Smooth muscle cell of the coronary artery (primary cell): ENCODE results near the gene BRAF. TPM values are rescaled to one million over a fixed set of nuclear protein-coding genes. Genes with fewer than 3 reads are reported as not detected.

ENCODE experiments used
- total RNA-seq: library from RNA; depleted of rRNA; stranded (reverse); fragments of >200 nt; gene quantifications from 2 replicates; pipeline ENCODE4 v1.2.3, GENCODE V29; 2014; ENCODE audit warnings: low replicate concordance

The BRAF gene
- 12.4 and 22.6 TPM in 2 replicates for total RNA-seq

GRCh38 chr7:140924821-140925421 is at the start of gene BRAF:
Gene BRAF (minus strand): TSS chr7:140924929. CDS start chr7:140924703, 226 bp downstream.

GRCh38 chr7:140696680-140697446 is 227.9 kb downstream of the BRAF start, which contains the start of gene NDUFB2:
Gene NDUFB2 (plus strand): TSS chr7:140696708. CDS start chr7:140696745, 37 bp downstream.

GRCh38 chr7:140672382-140673062 is 252.2 kb downstream of the BRAF start, which contains the start of gene ADCK2:
Gene ADCK2 (plus strand): TSS chr7:140672945. CDS start chr7:140673331, 386 bp downstream.

Other genes starting within 250 kb of the BRAF start
- 60.3 and 148 TPM in 2 replicates for gene NDUFB2, start 228.2 kb downstream of the BRAF start, total RNA-seq
- 28.8 and 33.5 TPM in 2 replicates for gene MRPS33, start 90.0 kb upstream of the BRAF start, total RNA-seq
- 0.08 and 0.12 TPM in 2 replicates for gene TMEM178B, start 149.1 kb upstream of the BRAF start, total RNA-seq